Endometrium (tissue), 2 donors: Measurements from ENCODE around the gene NDUFC2.
"Not testable (repeated sequence)": the region's sequence is repeated elsewhere in the genome, so short reads cannot be mapped to it uniquely, and the experiment has no call there.

ENCODE experiments used
- FAIRE-seq: peaks from 2 replicates; lab custom pipeline; 2012; peaks lifted over from hg19 to GRCh38; lab: Jason Lieb, UNC
- donor health status: control.
- donor health status: control.

NDUFC2 gene

DNA sequence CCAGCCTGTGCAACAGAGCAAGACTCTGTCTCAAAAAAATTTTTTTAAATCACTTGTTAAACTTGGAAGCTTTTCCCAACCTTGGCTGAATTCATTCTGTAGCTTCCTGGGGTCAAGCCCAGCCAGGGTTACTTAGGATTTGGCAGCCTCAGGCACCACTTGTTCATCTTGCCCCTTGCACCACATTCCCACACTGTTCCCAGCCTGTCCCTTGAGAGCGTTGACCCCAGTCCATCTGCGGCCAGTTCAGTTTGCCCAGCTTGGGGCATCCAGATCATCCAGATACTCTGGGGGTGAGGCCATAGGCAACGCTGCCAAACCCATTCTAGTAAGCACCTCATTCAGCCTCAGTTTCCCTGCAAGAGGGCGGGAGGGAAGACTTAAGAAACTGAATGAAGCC is 24.7 kb downstream of the NDUFC2 start:
- no peak for FAIRE-seq

DNA sequence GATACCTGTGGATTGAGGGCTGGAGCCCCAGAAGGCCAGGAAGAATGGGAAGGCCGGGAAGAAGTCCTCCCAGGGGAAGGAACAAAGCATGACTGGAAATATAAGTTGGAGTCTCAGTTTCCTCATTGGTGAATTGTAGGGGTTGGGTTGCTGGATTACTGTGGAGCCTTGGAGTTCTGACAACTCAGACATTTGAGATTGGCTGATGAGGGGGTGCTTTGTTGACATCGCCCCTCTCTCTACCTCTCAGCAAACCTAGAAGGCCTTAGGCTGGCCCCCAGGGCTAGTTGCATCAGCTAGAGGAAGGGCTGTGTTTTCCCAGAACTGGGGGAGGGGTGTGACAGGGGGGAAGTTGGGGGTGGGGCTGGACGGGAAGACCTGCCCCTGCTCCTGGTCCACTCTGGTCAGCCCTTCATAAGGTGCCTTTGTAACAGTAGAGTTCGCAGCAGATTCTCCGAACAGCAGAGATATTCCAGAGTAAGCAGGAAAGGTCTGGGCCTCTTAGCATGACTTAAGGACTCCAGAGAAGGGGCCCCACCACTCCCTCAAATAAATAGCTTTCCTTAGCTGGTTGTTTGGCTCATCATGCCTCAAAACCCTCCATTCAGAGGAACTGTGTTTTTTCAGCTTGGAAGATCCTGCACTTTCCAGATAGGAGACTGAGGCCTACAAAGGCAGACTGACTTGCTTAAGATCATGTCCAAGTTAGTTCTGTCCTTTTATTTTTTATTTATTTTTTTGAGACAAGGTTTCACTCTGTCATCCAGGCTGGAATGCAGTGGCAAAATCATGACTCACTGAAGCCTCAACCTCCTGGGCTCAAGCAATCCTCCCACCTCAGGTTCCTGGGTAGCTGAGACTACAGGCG is 28.5 kb downstream of the NDUFC2 start:
- no peak for FAIRE-seq

DNA sequence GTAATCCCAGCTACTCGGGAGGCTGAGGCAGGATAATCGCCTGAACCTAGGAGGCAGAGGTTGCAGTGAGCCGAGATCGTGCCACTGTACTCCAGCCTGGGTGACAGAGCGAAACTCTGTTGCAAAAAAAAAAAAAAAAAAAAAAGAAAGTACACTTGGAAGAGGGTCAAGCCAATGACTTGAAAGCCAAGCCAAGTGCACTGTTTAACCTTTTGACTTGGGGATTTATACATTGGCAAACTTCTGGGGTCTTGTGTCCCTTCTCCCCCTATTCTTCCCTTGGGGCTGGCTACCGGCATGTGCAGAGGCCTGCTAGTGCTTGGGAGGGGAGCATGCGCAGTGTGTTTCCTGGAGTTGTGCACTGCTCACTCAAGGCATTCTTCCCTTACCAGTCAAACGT is 30.3 kb downstream of the NDUFC2 start:
- FAIRE-seq, result no peak

DNA sequence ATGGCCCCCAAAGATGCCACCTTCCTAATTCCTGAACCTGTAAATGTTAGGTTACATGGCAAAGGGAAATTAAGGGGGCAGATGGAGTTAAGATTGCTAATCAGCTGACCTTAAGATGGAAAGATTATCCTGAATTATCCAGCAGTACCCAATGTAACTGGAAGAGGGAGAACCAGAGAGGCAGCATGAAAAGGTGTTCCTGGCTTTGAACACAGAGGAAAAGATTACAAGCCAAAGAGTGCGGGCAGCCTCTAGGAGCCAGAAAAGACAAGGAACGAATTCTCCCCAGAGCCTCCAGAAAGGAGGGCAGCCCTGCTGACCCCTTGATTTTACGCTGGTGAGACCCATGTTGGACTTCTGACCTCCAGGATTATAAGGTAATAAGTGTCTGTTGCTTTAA is 31.1 kb downstream of the NDUFC2 start:
- FAIRE-seq, result no peak

DNA sequence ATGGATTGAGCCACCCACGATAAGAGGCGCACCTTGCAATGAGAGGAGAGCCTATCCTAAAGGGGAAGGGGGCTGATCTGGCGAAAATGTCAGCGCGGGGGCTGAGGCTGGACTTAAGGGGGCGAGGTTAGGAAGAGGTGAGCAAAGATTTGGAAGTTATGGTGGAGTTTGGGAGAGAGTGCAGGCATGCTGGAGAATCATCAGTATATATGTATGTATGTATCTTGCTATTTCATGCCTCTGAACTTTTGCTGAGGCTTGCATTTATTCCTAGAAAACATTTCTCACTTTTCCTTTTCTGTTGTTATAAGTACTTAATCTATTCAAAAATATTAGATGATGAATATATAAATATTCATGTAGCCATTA is 33.2 kb downstream of the NDUFC2 start:
- no peak for FAIRE-seq

DNA sequence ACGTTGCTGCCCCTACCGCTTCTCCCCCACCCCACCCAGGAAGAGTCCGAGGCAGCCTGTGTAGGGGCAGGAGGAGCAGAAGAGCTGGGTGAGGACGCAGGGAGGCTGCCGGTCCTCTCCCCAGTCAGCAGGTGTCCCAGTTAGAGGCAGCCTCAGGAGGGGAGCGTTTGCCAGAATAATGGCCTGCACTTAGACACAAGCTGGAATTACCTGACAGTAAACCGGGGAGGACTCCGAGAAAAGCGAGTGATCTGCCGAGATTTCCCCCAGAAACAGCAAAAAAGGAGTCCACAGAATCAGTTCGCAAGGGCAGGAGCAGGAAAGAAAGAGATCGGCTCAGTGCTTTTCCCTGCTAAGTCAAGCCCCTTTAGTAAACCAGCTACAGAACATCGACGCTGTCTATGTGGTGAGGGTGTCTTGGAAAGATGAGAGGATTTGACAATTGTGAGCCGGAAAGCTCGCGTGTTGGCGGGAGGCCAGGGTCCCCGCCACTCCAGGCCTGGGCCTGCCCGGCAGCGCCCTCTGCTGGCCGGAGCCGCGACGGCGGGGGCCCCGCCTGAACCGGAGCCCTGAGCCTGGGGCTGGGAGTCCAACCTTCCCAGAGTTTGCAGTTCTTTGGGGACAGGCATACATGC is 33.7 kb downstream of the NDUFC2 start:
- FAIRE-seq, result no peak

DNA sequence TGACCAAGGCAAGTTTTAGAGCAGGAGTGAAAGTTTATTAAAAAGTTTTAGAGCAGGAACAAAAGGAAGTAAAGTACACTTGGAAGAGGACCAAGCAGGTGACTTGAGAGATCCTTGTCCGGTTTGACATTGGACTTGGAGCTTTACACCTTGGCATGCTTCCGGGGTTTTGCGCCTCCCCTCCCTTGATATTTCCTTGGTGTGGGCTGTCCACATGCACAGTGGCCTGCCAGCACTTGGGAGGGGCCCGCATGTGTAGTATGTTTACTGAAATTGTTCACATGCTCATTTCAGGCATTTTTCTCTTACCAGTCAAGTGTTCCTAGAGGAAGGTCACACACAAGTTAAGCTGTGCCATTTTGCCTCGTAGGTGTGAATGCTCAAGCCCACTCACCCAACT is 35.0 kb downstream of the NDUFC2 start:
- FAIRE-seq, result no peak

DNA sequence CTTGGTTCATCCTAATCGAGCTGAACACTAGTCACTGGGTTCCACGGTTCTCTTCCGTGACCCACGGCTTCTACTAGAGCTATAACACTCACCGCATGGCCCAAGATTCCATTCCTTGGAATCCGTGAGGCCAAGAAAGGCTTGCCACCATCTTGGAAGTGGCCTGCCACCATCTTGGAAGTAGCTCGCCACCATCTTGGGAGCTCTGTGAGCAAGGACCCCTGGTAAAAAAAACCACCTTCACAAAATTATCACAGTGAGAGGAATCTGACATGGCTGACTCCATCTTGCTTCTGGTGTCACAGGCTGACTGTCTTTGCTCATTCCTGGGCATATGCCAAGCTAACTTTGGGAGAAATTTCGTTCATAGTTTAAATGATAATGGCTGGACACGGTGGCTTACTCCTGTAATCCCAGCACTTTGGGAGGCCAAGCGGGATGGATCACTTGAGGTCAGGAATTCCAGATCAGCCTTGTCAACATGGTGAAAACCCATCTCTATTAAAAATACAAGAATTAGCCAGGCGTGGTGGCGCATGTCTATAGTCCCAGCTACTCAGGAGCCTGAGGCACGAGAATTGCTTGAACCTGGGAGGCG is 37.7 kb downstream of the NDUFC2 start:
- no peak for FAIRE-seq

DNA sequence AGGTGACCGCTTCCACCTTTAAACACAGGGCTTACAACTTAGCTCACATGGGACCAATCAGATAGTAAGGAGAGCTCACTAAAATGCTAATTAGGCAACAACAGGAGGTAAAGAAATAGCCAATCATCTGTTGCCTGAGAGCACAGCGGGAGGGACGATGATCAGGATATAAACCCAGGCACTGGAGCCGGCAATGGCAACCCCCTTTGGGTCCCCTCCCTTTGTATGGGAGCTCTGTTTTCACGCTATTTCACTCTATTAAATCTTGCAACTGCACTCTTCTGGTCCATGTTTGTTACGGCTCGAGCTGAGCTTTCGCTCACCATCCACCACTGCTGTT is 38.3 kb downstream of the NDUFC2 start:
- not testable (repeated sequence) for FAIRE-seq

DNA sequence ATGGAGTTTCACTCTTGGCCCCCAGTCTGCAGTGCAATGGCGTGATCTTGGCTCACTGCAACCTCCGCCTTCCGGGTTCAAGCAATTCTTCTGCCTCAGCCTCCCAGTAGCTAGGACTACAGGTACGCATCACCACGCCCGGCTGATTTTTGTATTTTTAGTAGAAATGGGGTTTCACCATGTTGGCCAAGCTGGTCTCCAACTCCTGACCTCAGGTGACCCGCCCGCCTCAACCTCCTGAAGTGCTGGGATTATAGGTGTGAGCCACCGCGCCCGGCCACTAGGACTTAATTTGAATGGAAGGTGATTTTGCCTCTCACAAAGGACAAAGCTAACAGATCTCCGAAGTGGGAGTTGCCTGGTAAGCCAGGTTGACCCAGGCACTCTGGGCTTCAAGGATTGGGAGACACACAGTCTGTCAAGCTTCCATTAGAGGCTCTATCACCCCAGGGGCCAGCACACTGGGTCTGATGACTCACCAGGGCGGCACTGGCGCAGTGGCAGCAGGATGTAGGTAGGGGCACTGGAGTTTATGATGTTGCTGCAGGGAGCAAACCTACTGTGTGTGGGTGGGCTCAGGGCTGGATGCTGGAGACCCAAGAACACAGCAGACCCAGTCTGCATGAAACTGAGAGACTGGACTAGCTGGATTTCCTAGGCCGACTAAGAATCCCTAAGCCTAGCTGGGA is 38.8 kb downstream of the NDUFC2 start:
- no peak for FAIRE-seq

DNA sequence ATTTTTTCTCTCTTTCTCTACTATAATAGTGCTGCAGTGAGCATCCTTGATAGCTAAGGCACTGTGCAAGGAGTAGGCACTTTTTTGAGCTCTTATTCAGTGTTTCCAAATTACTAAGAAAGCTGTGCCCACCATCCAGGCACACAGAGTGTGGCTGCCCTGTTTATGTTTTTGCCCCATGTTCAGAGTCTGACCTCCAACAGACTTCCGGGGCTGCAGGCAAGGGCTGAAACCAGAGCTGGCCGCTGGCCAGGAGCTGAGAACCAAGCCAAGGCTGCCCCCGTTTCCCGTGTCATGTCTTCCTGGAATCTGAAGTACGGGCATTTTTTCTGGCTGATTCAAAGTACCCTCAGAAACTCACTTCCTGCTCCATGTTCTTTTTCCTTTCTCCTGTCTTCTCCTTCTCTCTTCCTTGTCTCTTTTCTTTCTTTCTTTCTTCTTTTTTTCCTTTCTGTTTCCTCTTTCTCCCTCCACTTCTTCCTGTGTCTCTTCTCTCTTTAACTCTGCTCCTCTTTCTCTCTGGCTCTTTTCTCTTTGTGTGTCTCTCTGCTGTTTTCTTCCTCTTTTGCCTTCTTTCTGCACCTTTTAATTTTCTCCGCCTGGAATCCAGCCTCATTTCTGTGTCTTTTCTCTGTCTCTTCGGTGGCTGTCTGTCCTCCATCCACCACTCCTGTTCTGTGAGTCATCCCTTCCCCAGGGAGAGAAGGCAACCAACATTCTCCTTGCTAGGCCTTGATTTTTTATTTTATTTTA is 39.6 kb downstream of the NDUFC2 start:
- no peak for FAIRE-seq

DNA sequence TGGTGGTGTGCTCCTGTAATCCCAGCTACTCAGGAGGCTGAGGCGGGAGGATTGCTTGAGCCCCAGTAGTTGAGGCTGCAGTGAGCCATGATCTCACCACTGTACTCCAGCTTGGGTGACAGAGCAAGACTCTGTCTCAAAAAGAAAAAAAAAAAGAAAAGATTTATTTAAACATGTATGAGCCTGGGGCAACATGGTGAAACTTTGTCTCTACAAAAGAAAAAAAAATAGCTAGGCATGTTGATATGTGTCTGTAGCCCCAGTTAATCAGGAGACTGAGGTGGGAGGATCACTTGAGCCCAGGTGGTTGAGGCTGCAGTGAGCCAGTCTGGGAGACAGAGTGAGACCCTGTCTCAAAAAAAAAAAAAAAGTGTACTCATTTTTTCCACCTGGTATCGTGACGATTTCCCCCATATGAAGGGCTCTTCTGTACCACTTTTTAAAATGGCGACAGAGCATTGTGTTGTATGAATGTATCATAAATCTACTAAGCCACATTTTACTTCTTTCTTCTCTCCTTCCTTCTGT is 40.2 kb downstream of the NDUFC2 start:
- no peak for FAIRE-seq

DNA sequence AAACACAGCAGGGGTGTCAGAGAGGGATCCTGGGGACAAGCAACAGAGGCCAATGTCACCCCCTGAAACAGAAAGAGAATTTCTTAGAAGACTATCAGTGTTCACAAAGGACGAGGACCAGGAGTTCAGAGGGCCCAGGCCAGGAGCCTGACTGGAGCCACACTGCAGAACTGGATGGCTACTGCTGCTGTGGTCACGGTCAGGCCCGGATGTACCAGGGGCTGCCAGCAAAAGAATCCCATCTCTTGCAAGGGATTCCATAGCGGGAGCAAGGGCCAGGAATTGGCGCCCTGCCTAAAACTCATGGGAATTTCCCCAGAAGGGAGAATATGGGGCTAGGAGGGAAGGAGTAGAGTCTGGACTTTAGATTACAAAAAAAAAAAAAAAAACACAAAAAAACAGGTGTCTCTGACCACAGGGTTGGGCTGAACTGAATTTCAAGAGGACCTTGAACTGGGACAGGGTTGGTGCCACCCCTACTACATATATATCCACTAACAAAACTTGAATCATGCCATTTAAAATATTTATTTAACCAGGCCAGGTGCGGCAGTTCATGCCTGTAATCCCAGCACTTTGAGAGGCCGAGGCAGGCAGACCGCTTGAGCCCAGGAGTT is 40.9 kb downstream of the NDUFC2 start:
- no peak for FAIRE-seq

DNA sequence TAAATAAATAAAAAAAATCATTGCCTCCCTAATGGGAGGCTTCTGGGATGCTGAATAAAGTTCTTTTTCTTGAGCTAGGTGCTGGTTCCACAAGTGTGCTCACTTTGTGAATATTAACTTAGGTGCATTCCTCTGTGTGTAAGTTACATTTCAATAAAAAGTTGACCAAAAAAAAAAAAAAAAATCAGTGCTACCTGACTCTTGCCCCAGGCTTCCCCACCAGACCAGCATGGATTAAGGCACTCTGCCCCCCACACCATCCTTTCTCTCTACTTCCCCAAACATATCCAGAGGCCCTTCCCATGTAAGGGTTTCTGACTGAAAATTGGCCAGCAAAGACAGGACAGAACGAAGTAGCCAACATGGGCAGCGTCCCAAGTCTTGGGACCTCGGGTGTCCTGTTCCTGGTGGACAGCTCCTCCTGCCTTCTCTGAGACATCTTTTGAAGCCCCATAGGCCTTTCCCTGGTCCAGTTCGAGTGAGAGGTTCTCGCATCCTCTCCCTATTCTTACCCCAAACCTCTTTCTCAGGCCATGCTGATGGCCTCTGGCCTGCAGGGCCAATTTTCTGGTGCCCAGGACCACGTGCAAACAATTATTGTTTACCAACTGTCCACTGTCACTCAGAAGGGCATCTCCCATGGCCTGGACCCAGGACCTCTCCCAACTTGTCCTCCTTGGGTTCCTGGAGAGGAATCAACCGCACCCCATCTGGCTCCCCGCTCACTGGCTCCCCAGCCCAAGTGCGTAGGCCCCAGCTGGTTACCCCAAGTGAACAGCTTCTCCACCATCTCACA is 41.6 kb downstream of the NDUFC2 start:
- no peak for FAIRE-seq

DNA sequence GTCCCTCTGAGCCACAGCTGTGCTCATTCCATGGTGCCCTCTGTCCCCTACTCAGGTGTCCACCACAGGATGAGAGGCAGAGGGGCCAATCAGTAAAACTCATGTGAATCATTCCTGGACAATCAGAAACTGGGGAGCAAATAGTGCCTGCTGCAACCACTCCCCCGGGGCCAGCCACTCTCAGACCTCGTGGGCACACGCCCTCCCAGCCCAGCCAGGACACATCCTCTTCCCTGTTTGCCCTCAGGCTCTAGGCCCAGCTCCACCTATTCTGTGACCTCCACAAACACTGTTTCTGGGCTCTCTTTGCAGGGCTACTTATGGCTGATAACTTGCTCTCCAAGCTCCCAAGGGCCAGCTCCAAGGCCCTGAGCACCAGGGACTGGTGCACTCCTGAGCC is 42.6 kb downstream of the NDUFC2 start:
- no peak for FAIRE-seq

DNA sequence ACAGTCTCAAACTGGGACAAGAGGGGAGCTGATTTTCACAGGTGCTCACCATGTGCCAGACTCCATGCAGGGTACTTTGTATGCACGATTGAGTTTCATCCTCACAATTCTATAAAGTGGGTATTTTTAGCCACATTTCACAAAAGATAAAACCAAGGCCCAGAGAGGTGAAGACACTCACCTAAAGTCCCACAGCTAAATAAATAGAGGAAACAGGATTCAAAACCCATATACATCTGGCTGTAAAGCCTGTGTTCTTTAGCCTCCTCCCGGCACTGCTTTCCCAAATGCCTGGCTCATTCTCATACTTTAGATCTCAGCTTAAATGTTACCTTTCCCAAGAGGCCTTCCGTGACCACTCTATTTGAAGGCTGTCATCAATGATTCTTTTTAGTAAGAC is 43.3 kb downstream of the NDUFC2 start:
- FAIRE-seq, result no peak

DNA sequence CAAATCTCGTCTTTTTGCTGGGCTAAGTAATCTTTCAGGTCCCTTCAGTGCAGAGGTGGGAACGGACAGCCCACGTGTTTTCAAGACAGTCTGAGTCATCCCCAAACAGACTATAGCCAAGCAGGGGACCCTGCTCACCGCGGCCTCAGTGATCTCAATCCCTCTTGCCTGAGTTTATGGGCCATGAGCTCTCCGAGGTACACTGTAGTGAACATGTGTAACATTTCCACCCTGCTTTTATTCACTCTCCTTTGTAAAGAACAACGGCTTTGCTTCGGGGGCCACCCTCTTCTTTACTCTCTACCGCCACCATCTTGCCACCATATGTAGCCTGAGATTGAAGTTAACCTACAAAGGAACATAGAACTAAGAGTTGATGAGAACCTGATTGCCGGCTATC is 45.0 kb downstream of the NDUFC2 start:
- no peak for FAIRE-seq

DNA sequence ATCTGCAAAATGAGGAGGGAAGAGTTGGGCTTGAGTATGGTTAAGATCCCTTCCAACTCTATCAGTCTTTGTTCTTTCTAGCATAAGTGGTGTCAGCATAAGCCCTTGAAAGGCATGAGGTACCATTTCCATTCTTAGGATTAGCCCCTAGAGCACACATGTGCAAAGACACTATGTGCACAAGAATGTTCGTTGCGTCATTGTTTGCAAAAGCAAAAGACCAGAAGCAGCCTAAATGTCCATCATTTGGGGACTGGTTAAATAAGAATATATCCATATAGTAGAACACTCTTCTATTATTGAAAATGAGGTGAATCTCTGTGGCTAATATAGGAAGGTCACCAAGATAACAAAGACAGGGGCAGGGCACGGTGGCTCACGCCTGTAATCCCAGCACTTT is 46.6 kb downstream of the NDUFC2 start:
- FAIRE-seq, result no peak

DNA sequence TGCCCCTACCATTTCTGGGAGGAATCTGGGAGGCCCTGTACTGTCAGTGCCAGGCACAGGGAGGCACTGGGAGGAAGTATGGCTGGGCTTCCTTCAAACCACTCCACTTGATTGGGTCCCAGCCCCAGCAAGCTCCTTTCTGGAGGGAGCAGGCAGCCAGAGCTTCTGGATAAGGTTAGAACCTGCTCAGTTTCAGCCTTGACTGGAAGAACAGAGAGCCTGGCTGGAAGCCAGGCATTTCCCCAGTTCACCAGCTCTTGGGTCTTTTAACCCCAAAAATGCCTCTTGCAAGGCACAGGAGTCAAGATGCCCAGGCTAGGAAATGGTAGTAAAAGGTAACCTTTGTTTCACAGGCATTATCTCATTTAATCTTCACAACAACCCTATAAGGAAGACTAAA is 47.6 kb downstream of the NDUFC2 start:
- no peak for FAIRE-seq

DNA sequence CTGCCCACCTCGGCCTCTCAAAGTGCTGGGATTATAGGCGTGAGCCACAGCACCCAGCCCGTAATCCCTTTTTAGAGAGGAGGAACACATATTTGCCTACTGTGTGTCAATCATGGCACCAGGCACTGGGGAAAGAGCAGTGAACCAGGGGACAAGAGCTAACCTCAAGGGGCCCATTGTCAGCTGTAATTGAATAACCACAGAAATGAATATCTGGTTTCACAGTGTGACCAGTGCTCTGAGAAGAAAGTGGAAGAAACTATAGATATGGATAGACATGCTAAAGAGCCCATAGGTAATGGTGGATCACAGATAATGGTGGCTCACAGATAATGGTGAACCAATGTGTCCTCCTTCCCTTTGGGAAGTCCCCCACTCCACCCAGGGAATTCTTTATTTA is 48.0 kb downstream of the NDUFC2 start:
- no peak for FAIRE-seq
